ENCODE data around the gene PWWP2B. TPM values are rescaled to one million over a fixed set of nuclear protein-coding genes. Genes with fewer than 3 reads are reported as not detected.
"Not testable (repeated sequence)": the region's sequence is repeated elsewhere in the genome, so short reads cannot be mapped to it uniquely, and the experiment has no call there.

Gene PWWP2B
- total and polyA plus RNA-seq, 2 of the 13 experiments (the other 11 are each of a cell fraction or from before 2014, with no cell fraction given) = 2.3 to 4.7 TPM

- intact Hi-C loops (cut with micrococcal nuclease; ENCODE audit: unreplicated experiment); BruUV-seq (replicated peaks); FAIRE-seq; H3K79me2 ChIP-seq (ENCODE audit: insufficient read depth, low read length); H3K4me3 ChIP-seq (replicated peaks in 1 of 3; ENCODE audit: insufficient read depth in 1 of 3, low read depth in 2 of 3, low read length in 3 of 3); H3K4me2 ChIP-seq (ENCODE audit: low read depth, low read length); DNase-seq (ENCODE audit: low spot score); H3K27ac ChIP-seq (ENCODE audit: extremely low read length, insufficient read depth, low read length); H3K9ac ChIP-seq (ENCODE audit: insufficient read depth, low read depth, low read length); POLR2A ChIA-PET; H4K20me1 ChIP-seq (ENCODE audit: insufficient read depth, low read length); H3K9me3 ChIP-seq (ENCODE audit: low read length); H2AFZ ChIP-seq (ENCODE audit: low read length); ATAC-seq; H3K36me3 ChIP-seq (replicated peaks in 1 of 2; ENCODE audit: control insufficient read depth in 1 of 2, insufficient read depth in 2 of 2, low read length in 2 of 2): not testable (repeated sequence)
- in situ Hi-C loops (cut with HindIII; ENCODE audit: extremely low pct_ligation_motif_present, low pct_unique_long_range_greater_than_20kb) = loop anchor here (5.0 to 10.0 kb wide), 2 partner anchors 65 to 248 kb away; no protein-coding TSS in a partner anchor
- peaks cover 62% of the 10 kb centered on the region for H3K4me1 ChIP-seq (ENCODE audit: insufficient read depth, low read length)
- peaks cover 3 to 31% of the 10 kb centered on the region in 2 experiments; a peak in 2 of 5 replicates for H3K27me3 ChIP-seq (ENCODE audit: control insufficient read depth in 1 of 2, insufficient read depth in 2 of 2, low read length in 2 of 2)
- CTCF ChIA-PET (ENCODE audit: low intra/inter-chr PET ratio, low total read pairs) = interaction anchor here (2.7 kb wide), 1 partner anchor 66 kb away, joined by 13 read pairs; no protein-coding TSS in a partner anchor
- WGBS (ENCODE audit: low lambda C conversion rate) = 88% methylated on average over 1 of the region's 1 CpG
Measured at GRCh38 chr10:132386896-132387295, 10.1 kb upstream of the PWWP2B start.

GRCh38 chr10:132387764-132388210 is 9.2 kb upstream of the PWWP2B start:
- WGBS (ENCODE audit: low lambda C conversion rate) = 0% methylated on average over 3 of the region's 26 CpGs
- CTCF ChIA-PET (ENCODE audit: low intra/inter-chr PET ratio, low total read pairs) = interaction anchor here (0.7 to 2.7 kb wide), 3 partner anchors 56 to 65 kb away, joined by 4 to 13 read pairs (median 5); no protein-coding TSS in a partner anchor
- peaks cover 61% of the 10 kb centered on the region for H3K4me1 ChIP-seq (ENCODE audit: insufficient read depth, low read length)
- no TSS peak for BruUV-seq (replicated peaks)
- H3K36me3 ChIP-seq (replicated peaks in 1 of 2; ENCODE audit: control insufficient read depth in 1 of 2, insufficient read depth in 2 of 2, low read length in 2 of 2) = no peaks in the 10 kb centered on the region
- FAIRE-seq = no peak
- peak; percentile 22 for ATAC-seq
- in situ Hi-C loops (cut with HindIII; ENCODE audit: extremely low pct_ligation_motif_present, low pct_unique_long_range_greater_than_20kb) = loop anchor here (5.0 to 10.0 kb wide), 2 partner anchors 65 to 247 kb away; no protein-coding TSS in a partner anchor
- no peaks in the 10 kb centered on the region for H3K79me2 ChIP-seq (ENCODE audit: insufficient read depth, low read length)
- H3K9ac ChIP-seq (ENCODE audit: insufficient read depth, low read depth, low read length) = no peak overlapping the region
- DNase-seq (ENCODE audit: low spot score) = peak; percentile 29
- no peak overlapping the region for H2AFZ ChIP-seq (ENCODE audit: low read length)
- no peaks in the 10 kb centered on the region for H3K9me3 ChIP-seq (ENCODE audit: low read length)
- POLR2A ChIA-PET = no interaction called here
- H4K20me1 ChIP-seq (ENCODE audit: insufficient read depth, low read length) = no peaks in the 10 kb centered on the region
- no peak overlapping the region for H3K27ac ChIP-seq (ENCODE audit: extremely low read length, insufficient read depth, low read length)
- H3K4me3 ChIP-seq (replicated peaks in 1 of 3; ENCODE audit: insufficient read depth in 1 of 3, low read depth in 2 of 3, low read length in 3 of 3) = peak overlapping the region in 1 of 3 experiments; percentile 48; a peak in 1 of 6 replicates
- peak overlapping the region; percentile 46 for H3K4me2 ChIP-seq (ENCODE audit: low read depth, low read length)
- intact Hi-C loops (cut with micrococcal nuclease; ENCODE audit: unreplicated experiment) = loop anchor here (2.0 kb wide), 1 partner anchor 59 kb away; no protein-coding TSS in a partner anchor
- peaks cover 3 to 33% of the 10 kb centered on the region in 2 experiments; a peak in 2 of 5 replicates for H3K27me3 ChIP-seq (ENCODE audit: control insufficient read depth in 1 of 2, insufficient read depth in 2 of 2, low read length in 2 of 2)
- peak; percentile 23; the same call in 1 of the 2 replicates for TF ChIP-seq MAX (IDR thresholded peaks at IDR 0.05)
- no peak for TF ChIP-seq SMAD9 (CRISPR knock-in tag; IDR thresholded peaks at IDR 0.05)
- peak; percentile 64; the same call in 1 of the 2 replicates for TF ChIP-seq HIVEP1 (CRISPR knock-in tag; IDR thresholded peaks at IDR 0.05)
- peak; percentile 37 for TF ChIP-seq SALL1 (CRISPR knock-in tag; IDR thresholded peaks at IDR 0.05)
- TF ChIP-seq PATZ1 (CRISPR knock-in tag; IDR thresholded peaks at IDR 0.05) = peak; percentile 96
- TF ChIP-seq ARID5B (CRISPR knock-in tag; IDR thresholded peaks at IDR 0.05) = 0 out of 2 replicates have a peak, but pooled peaks have one; percentile 12
- TF ChIP-seq RXRA (CRISPR knock-in tag; IDR thresholded peaks at IDR 0.05) = peak; percentile 53
- TF ChIP-seq EP300 (IDR thresholded peaks at IDR 0.05; ENCODE audit: low read depth in 2 of 2, low read length in 2 of 2) = no peak
- TF ChIP-seq EP300 (CRISPR knock-in tag; IDR thresholded peaks at IDR 0.05; ENCODE audit: borderline replicate concordance) = 0 out of 2 replicates have a peak, but pooled peaks have one; percentile 21
- peak; percentile 78; the same call in 1 of the 2 replicates for TF ChIP-seq ZBTB7A (CRISPR knock-in tag; IDR thresholded peaks at IDR 0.05)
